HL-60 (cell line): ENCODE measurements around the gene CNTNAP4.

ENCODE experiments used
- DNase-seq, 2 experiments: peaks; one replicate each; pipeline ENCODE4 v3.0.0-alpha.2; 2010 to 2020; ENCODE audit warnings: low read depth in 1 of 2, low spot score in 1 of 2
- H3K27ac ChIP-seq: fragments of 250-450 bp; sonication (Bioruptor Pico); replicated peaks from 2 replicates; pipeline ENCODE4 v1.5.1; 2020; ENCODE audit warnings: mild to moderate bottlenecking, moderate library complexity
- H3K27me3 ChIP-seq: fragments of 250-450 bp; sonication (Bioruptor Pico); 2 replicates; pipeline ENCODE4 v1.5.1; 2021; ENCODE audit warnings: mild to moderate bottlenecking, moderate library complexity; ENCODE audit not compliant: insufficient read depth, poor library complexity, severe bottlenecking
- H3K4me3 ChIP-seq: replicated peaks from 2 replicates; pipeline ENCODE4 v1.5.1; 2011; ENCODE audit warnings: mild to moderate bottlenecking, control low read depth, low read length; ENCODE audit not compliant: insufficient read depth
- GABPA ChIP-seq: IDR thresholded peaks from 2 replicates; pipeline ENCODE4 v1.6.1; 2012; ENCODE audit warnings: low read depth
- POLR2AphosphoS5 ChIP-seq: IDR thresholded peaks from 2 replicates; pipeline ENCODE4 v1.6.1; 2012; ENCODE audit warnings: low read depth
- REST ChIP-seq: IDR thresholded peaks from 2 replicates; pipeline ENCODE4 v1.6.1; 2012; ENCODE audit warnings: low read depth; ENCODE audit not compliant: insufficient replicate concordance
- SPI1 ChIP-seq: IDR thresholded peaks from 2 replicates; pipeline ENCODE4 v1.6.1; 2012; ENCODE audit warnings: low read depth, mild to moderate bottlenecking, borderline replicate concordance
- TF ChIP-seq, protein P1 (sequence below): IDR thresholded peaks from one replicate; pipeline ENCODE4 v1.5.1; 2011; ENCODE audit warnings: low read length, control low read depth, inconsistent platforms; ENCODE audit not compliant: insufficient read depth

CNTNAP4 gene

DNA sequence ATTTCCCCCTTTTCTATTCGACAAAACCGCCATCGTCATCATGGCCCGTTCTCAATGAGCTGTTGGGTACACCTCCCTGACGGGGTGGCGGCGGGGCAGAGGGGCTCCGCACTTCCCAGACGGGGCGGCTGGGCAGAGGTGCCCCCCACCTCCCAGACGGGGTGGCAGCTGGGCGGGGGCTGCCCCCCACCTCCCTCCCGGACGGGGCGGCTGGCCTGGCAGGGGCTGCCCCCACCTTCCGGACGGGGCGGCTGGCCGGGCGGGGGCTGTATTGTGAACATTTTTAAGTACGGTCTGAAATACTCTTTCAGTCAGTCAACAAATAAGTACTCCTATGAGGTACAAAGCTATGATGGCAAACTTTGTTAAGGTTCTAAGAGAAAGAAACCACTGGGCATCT, 222.8 kb downstream of the CNTNAP4 start:
- DNase-seq, result no peak
- H3K4me3 ChIP-seq, result no peak overlapping the region
- no peak overlapping the region for H3K27ac ChIP-seq
- TF ChIP-seq, protein P1, sequence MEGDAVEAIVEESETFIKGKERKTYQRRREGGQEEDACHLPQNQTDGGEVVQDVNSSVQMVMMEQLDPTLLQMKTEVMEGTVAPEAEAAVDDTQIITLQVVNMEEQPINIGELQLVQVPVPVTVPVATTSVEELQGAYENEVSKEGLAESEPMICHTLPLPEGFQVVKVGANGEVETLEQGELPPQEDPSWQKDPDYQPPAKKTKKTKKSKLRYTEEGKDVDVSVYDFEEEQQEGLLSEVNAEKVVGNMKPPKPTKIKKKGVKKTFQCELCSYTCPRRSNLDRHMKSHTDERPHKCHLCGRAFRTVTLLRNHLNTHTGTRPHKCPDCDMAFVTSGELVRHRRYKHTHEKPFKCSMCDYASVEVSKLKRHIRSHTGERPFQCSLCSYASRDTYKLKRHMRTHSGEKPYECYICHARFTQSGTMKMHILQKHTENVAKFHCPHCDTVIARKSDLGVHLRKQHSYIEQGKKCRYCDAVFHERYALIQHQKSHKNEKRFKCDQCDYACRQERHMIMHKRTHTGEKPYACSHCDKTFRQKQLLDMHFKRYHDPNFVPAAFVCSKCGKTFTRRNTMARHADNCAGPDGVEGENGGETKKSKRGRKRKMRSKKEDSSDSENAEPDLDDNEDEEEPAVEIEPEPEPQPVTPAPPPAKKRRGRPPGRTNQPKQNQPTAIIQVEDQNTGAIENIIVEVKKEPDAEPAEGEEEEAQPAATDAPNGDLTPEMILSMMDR, result no peak
- H3K27me3 ChIP-seq, result no peaks in the 10 kb centered on the region

GRCh38 chr16:76502063-76502462, 224.9 kb downstream of the CNTNAP4 start:
- no peak for TF ChIP-seq POLR2AphosphoS5
- TF ChIP-seq REST, result no peak
- no peak for TF ChIP-seq GABPA
- TF ChIP-seq, protein P1, result no peak
- TF ChIP-seq SPI1, result no peak
- Histone ChIP-seq H3K4me3 (no peak overlapping the region), H3K27ac (no peak overlapping the region), H3K27me3 (no peaks in the 10 kb centered on the region)
- no peak for DNase-seq

GRCh38 chr16:76502555-76502954, 225.4 kb downstream of the CNTNAP4 start:
- no peak for TF ChIP-seq REST
- no peak for TF ChIP-seq SPI1
- TF ChIP-seq POLR2AphosphoS5, result no peak
- TF ChIP-seq, protein P1, result no peak
- TF ChIP-seq GABPA, result no peak
- no peak for DNase-seq
- Histone ChIP-seq H3K27ac (no peak overlapping the region), H3K27me3 (no peaks in the 10 kb centered on the region), H3K4me3 (no peak overlapping the region)

DNA sequence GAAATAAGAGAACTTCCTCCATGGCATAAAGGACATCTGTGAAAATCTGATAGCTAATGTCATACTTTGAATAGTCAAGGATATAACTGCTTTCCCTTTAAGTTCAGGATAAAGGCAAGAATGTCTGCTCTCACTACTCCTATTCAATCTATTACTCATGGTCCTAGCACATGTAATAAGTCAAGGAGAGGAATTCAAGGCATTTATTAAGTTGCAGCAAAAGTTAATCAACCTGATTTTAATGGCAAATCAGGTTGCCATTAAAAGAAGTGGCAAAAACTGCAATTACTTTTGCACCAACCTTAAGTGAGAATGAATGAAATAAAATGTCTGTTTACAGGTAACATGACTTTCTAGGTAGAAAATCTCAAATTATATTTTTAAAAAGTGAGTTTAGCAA, 225.9 kb downstream of the CNTNAP4 start:
- Histone ChIP-seq H3K27me3 (no peaks in the 10 kb centered on the region), H3K27ac (no peak overlapping the region), H3K4me3 (no peak overlapping the region)
- TF ChIP-seq, protein P1, result no peak
- TF ChIP-seq POLR2AphosphoS5 (no peak), SPI1 (no peak), GABPA (no peak), REST (no peak)
- DNase-seq, result no peak
